Activated CD8-positive, alpha-beta memory T cell treated with anti-CD3 and anti-CD28 coated beads, Interleukin-2, amount 10 ng/mL, durations not matched to agents 7 days and 5 days (primary cell): ENCODE results near the gene ADTRP. TPM values are rescaled to one million over a fixed set of nuclear protein-coding genes. Genes with fewer than 3 reads are reported as not detected.
A peak's percentile ranks its signal among the peaks of the same experiment; 100 is the strongest.

Experiments
- ATAC-seq: fragments of 150-1000 bp; cut with Tn5 transposase; one replicate; pipeline ENCODE4 v1.10.0; 2021; ENCODE audit warnings: moderate library complexity
- CTCF ChIA-PET: fragments of 350-600 bp; sonication (Branson Sonifier 250); formaldehyde crosslinking; loops from one replicate; lab custom pipeline; 2021; ENCODE audit warnings: antibody characterized with exemption; lab: Charles Lee
- DNase-seq: peaks from one replicate; pipeline ENCODE4 v3.0.0-alpha.2; 2020
- H3K27ac Mint-ChIP-seq: one replicate; pipeline ENCODE4 v1.8.0; 2021; ENCODE audit warnings: mild to moderate bottlenecking, mixed read lengths
- H3K27me3 Mint-ChIP-seq: one replicate; pipeline ENCODE4 v1.8.0; 2021; ENCODE audit warnings: mixed read lengths
- H3K36me3 Mint-ChIP-seq: one replicate; pipeline ENCODE4 v1.8.0; 2021; ENCODE audit warnings: mild to moderate bottlenecking, mixed read lengths
- H3K4me1 Mint-ChIP-seq: one replicate; pipeline ENCODE4 v1.8.0; 2021; ENCODE audit warnings: mixed read lengths
- H3K4me3 Mint-ChIP-seq: one replicate; pipeline ENCODE4 v1.8.0; 2021; ENCODE audit warnings: mild to moderate bottlenecking, moderate library complexity, mixed read lengths
- H3K9me3 Mint-ChIP-seq: one replicate; pipeline ENCODE4 v1.8.0; 2022; ENCODE audit warnings: low read depth, mixed read lengths
- total RNA-seq, 2 experiments: library from RNA; stranded (reverse); gene quantifications; one replicate each; pipeline ENCODE4 v1.2.3, GENCODE V29; 2021

ADTRP gene
- total RNA-seq, 2 experiments from 2014 or later: 0.47 to 2.0 TPM

- ATAC-seq: no peak
- DNase-seq: no peak
- CTCF ChIA-PET: interaction anchor here (1.0 to 1.4 kb wide), 2 partner anchors 15 to 77 kb away, joined by 3 to 6 read pairs; no protein-coding TSS in a partner anchor
- Mint-ChIP-seq H3K27me3 (peaks cover 12% of the 10 kb centered on the region), H3K36me3 (peaks cover 1% of the 10 kb centered on the region), H3K9me3 (no peaks in the 10 kb centered on the region), H3K4me3 (no peak overlapping the region), H3K4me1 (peaks cover 32% of the 10 kb centered on the region), H3K27ac (no peak overlapping the region)
Observed at GRCh38 chr6:11731423-11731822, 47.2 kb downstream of the ADTRP start.

- H3K4me1 Mint-ChIP-seq: peaks cover 32% of the 10 kb centered on the region
- peaks cover 12% of the 10 kb centered on the region for H3K27me3 Mint-ChIP-seq
- H3K4me3 Mint-ChIP-seq: no peak overlapping the region
- no peak overlapping the region for H3K27ac Mint-ChIP-seq
- DNase-seq (no peak), ATAC-seq (no peak)
- CTCF ChIA-PET: no interaction called here
- H3K9me3 Mint-ChIP-seq: no peaks in the 10 kb centered on the region
- H3K36me3 Mint-ChIP-seq: peaks cover 1% of the 10 kb centered on the region
Observed at GRCh38 chr6:11730641-11731040, 48.0 kb downstream of the ADTRP start.

GRCh38 chr6:11729076-11729475 lies 49.5 kb downstream of the ADTRP start:
- H3K4me1 Mint-ChIP-seq: peaks cover 32% of the 10 kb centered on the region
- no peak overlapping the region for H3K4me3 Mint-ChIP-seq
- peak; percentile 24 for ATAC-seq
- H3K9me3 Mint-ChIP-seq: no peaks in the 10 kb centered on the region
- peak overlapping the region; percentile 44 for H3K27ac Mint-ChIP-seq
- CTCF ChIA-PET: no interaction called here
- DNase-seq: no peak
- peaks cover 9% of the 10 kb centered on the region for H3K27me3 Mint-ChIP-seq
- H3K36me3 Mint-ChIP-seq: peaks cover 1% of the 10 kb centered on the region

GRCh38 chr6:11727998-11728961 lies 50.3 kb downstream of the ADTRP start:
- H3K27ac Mint-ChIP-seq: peak overlapping the region; percentile 40
- H3K4me1 Mint-ChIP-seq: peaks cover 32% of the 10 kb centered on the region
- no peak for ATAC-seq
- H3K36me3 Mint-ChIP-seq: peaks cover 1% of the 10 kb centered on the region
- no peak overlapping the region for H3K4me3 Mint-ChIP-seq
- H3K27me3 Mint-ChIP-seq: peaks cover 9% of the 10 kb centered on the region
- CTCF ChIA-PET: no interaction called here
- H3K9me3 Mint-ChIP-seq: no peaks in the 10 kb centered on the region
- no peak for DNase-seq

- Mint-ChIP-seq H3K27ac (no peak overlapping the region), H3K36me3 (peaks cover 1% of the 10 kb centered on the region), H3K27me3 (peaks cover 9% of the 10 kb centered on the region), H3K4me3 (no peak overlapping the region), H3K4me1 (peaks cover 32% of the 10 kb centered on the region), H3K9me3 (no peaks in the 10 kb centered on the region)
- ATAC-seq: no peak
- DNase-seq: no peak
- CTCF ChIA-PET: interaction anchor here (0.6 kb wide), 1 partner anchor 137 kb away, joined by 4 read pairs; no protein-coding TSS in a partner anchor
Observed at GRCh38 chr6:11727346-11727997, 51.1 kb downstream of the ADTRP start.

- DNase-seq (no peak), ATAC-seq (no peak)
- peaks cover 10% of the 10 kb centered on the region for H3K27me3 Mint-ChIP-seq
- H3K36me3 Mint-ChIP-seq: no peaks in the 10 kb centered on the region
- no peak overlapping the region for H3K4me3 Mint-ChIP-seq
- no peaks in the 10 kb centered on the region for H3K9me3 Mint-ChIP-seq
- H3K27ac Mint-ChIP-seq: no peak overlapping the region
- H3K4me1 Mint-ChIP-seq: peaks cover 17% of the 10 kb centered on the region
- CTCF ChIA-PET: no interaction called here
Observed at GRCh38 chr6:11724286-11724685, 54.3 kb downstream of the ADTRP start.

- peaks cover 6% of the 10 kb centered on the region for H3K4me1 Mint-ChIP-seq
- no peak overlapping the region for H3K27ac Mint-ChIP-seq
- no peak for ATAC-seq
- H3K4me3 Mint-ChIP-seq: no peak overlapping the region
- DNase-seq: no peak
- H3K36me3 Mint-ChIP-seq: no peaks in the 10 kb centered on the region
- no peaks in the 10 kb centered on the region for H3K9me3 Mint-ChIP-seq
- peaks cover 4% of the 10 kb centered on the region for H3K27me3 Mint-ChIP-seq
- CTCF ChIA-PET: no interaction called here
Observed at GRCh38 chr6:11722805-11723631, 55.6 kb downstream of the ADTRP start.

GRCh38 chr6:11722220-11722619 lies 56.4 kb downstream of the ADTRP start:
- Mint-ChIP-seq H3K27me3 (peaks cover 3% of the 10 kb centered on the region), H3K27ac (no peak overlapping the region), H3K9me3 (no peaks in the 10 kb centered on the region), H3K36me3 (no peaks in the 10 kb centered on the region), H3K4me1 (peaks cover 4% of the 10 kb centered on the region), H3K4me3 (no peak overlapping the region)
- CTCF ChIA-PET: interaction anchor here (1.0 kb wide), 1 partner anchor 11 kb away, joined by 3 read pairs; no protein-coding TSS in a partner anchor
- no peak for DNase-seq
- no peak for ATAC-seq

- H3K9me3 Mint-ChIP-seq: no peaks in the 10 kb centered on the region
- no peak overlapping the region for H3K4me3 Mint-ChIP-seq
- H3K36me3 Mint-ChIP-seq: no peaks in the 10 kb centered on the region
- CTCF ChIA-PET: no interaction called here
- H3K27ac Mint-ChIP-seq: no peak overlapping the region
- peaks cover 17% of the 10 kb centered on the region for H3K4me1 Mint-ChIP-seq
- no peak for ATAC-seq
- H3K27me3 Mint-ChIP-seq: peaks cover 3% of the 10 kb centered on the region
- DNase-seq: no peak
Observed at GRCh38 chr6:11718463-11718862, 60.1 kb downstream of the ADTRP start.

GRCh38 chr6:11718031-11718430 lies 60.6 kb downstream of the ADTRP start:
- no peaks in the 10 kb centered on the region for H3K9me3 Mint-ChIP-seq
- DNase-seq (no peak), ATAC-seq (no peak)
- CTCF ChIA-PET: no interaction called here
- no peak overlapping the region for H3K27ac Mint-ChIP-seq
- no peaks in the 10 kb centered on the region for H3K36me3 Mint-ChIP-seq
- H3K4me3 Mint-ChIP-seq: no peak overlapping the region
- H3K4me1 Mint-ChIP-seq: peaks cover 19% of the 10 kb centered on the region
- H3K27me3 Mint-ChIP-seq: peaks cover 3% of the 10 kb centered on the region

GRCh38 chr6:11714798-11715285 lies 63.8 kb downstream of the ADTRP start:
- no peak for ATAC-seq
- Mint-ChIP-seq H3K36me3 (peaks cover 2% of the 10 kb centered on the region), H3K27ac (peak overlapping the region; percentile 45), H3K27me3 (no peaks in the 10 kb centered on the region), H3K9me3 (no peaks in the 10 kb centered on the region), H3K4me1 (peaks cover 44% of the 10 kb centered on the region), H3K4me3 (no peak overlapping the region)
- CTCF ChIA-PET: interaction anchor here (1.1 kb wide), 1 partner anchor 59 kb away, joined by 3 read pairs; no protein-coding TSS in a partner anchor
- no peak for DNase-seq

- H3K36me3 Mint-ChIP-seq: peaks cover 2% of the 10 kb centered on the region
- ATAC-seq (peak; percentile 34), DNase-seq (no peak)
- no peaks in the 10 kb centered on the region for H3K9me3 Mint-ChIP-seq
- peak overlapping the region; percentile 45 for H3K27ac Mint-ChIP-seq
- no peaks in the 10 kb centered on the region for H3K27me3 Mint-ChIP-seq
- H3K4me1 Mint-ChIP-seq: peaks cover 44% of the 10 kb centered on the region
- CTCF ChIA-PET: no interaction called here
- H3K4me3 Mint-ChIP-seq: no peak overlapping the region
Observed at GRCh38 chr6:11714116-11714797, 64.3 kb downstream of the ADTRP start.
